Posterior vena cava (tissue), 2 donors: ENCODE data around the gene PLCL2. TPM values are rescaled to one million over a fixed set of nuclear protein-coding genes. Genes with fewer than 3 reads are reported as not detected.

Source experiments
- DNase-seq: peaks from one replicate; pipeline ENCODE4 v3.0.0-alpha.2; 2020; ENCODE audit warnings: low spot score
- intact Hi-C, 2 donors: fragments of 100-400 bp; cut with DNase I; formaldehyde crosslinking; loops; one replicate each; pipeline versions ENCODE4 v1.14.1 to v1.14.2; 2022 to 2023
- total RNA-seq, 2 donors: library from RNA; stranded (reverse); fragmentation: NEBNext Ultra II Directional; extraction: Animal tissue kit (Norgen Biotek cat#: 25700); gene quantifications; one replicate each; pipeline ENCODE4 v1.2.1, GENCODE V29; 2021
- donor health status: DM: yes; HTN: yes; CAD: no.
- donor health status: DM: yes; HTN: yes; CAD: no.

The PLCL2 gene
- total RNA-seq, 2 donors from 2014 or later, result 11.9 TPM

DNA sequence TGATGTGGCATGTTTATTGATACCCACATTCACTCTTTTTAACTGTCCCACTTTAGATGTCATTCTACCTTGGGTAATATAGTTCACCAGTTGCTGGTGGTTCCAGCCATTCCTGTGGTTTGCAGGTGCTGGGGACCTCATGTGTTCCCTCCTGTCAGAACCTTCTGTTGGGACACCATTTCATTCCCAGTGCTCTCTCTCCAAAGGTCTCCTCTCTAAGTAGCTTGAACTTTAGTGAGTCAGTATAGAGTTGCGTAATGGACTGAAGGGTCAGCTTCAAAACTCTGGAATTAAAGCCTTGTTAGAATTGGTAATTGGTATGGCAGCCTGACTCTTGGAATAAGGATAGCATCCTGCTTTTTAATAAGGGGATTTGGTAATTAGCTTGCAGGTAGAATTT lies 108.5 kb downstream of the PLCL2 start:
- DNase-seq, result no peak
- intact Hi-C loops, result no loop called here

DNA sequence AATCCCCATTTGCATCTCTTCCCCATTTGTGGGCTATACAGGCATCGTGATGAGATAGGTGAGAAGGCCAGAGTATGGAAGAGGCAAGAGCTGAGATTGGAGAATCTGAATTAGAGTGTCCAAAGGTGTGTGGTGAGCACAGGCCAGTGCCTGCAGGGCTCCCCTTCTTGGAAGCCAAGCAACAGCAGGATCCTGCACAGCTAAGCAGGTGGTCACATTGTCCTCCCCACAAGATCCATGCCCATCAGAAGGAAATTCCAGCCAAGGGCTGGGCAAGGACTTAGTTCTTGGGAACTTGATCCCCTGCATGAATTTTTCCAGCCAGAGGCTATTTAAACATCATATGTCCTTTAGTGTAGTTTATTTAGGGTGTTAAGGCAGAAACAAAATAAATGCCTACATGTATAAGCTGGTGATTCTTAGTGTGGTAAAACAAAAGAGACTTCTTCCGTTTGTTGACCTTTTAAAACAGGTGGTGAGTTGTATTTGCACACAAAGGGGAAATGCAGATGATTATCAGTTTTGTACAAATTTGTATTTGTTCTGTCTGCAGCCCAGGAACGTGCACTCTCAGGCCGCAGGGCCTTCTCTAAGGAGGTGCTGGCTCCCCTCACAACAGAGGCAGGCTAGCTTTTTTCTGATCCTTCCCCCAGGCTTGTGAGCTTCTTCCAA lies 110.2 kb downstream of the PLCL2 start:
- no peak for DNase-seq
- intact Hi-C loops, result no loop called here

DNA sequence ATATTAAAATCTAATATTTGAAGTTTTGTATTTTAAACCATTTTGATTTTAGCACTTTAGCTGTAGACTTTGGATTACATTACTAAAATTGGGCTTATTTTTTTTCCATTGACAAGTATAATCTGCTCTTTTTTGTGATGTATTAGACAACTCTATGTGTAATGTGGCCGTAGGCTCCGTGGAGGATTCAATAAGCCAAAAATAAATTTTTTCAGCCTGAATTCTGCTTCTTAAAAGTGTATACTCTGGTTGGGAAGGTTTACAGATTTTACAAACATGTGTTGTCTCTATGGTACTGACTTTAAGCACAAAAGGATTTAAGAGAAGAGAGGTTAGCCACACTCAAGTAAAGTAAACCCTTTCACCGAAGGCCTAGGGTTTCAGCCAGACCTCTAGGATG lies 110.8 kb downstream of the PLCL2 start:
- intact Hi-C loops, result no loop called here
- DNase-seq, result no peak

DNA sequence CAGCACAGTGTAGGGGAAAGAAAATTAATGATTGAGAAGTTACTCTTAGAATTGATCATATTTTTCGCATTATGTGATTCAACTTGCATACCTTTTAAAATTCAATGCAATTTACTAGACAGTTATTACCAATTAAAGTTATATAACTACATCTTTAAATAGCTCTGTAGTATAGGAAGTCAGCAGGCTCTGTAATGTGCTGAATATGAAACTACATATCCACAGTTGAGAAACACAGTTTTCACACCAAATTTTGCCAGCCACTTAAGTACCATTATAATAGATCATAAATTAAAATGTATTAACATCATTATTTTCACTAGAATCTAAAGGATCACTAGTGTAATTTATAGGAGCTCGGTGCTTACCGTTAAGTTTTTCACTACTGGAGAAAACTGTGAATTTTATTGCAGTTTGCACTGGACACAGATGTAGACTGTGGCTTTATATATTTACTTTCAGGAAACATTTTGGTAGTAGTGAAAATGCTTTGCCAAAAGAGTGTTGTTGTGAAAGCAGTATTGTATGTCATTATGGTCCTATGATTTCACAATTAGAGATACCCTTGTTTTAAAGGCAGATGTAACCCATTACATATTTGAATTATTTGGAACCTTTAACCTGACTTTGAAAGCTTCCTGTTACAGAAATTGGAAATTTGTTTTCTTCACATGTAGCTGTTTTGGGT lies 113.6 kb downstream of the PLCL2 start:
- no peak for DNase-seq
- intact Hi-C loops, result no loop called here

DNA sequence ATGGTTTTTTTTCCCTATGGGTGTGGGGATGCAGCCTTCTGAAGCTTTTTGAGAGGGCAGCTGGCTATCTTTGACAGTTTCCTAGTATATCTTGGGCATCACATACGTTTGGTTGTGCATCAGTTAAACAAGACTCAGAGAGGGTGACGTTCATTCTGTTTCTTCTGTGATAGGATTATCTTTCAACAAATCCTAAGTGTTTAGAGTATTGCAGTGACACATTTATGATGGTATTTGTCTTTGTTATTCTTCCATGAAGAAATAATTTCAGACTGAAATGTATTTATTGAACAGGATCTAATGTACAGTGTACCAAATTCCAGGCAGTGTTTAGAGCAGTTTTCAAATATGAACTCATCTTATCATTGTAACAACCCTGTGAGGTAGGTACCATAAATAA lies 114.4 kb downstream of the PLCL2 start:
- intact Hi-C loops, result no loop called here
- no peak for DNase-seq

DNA sequence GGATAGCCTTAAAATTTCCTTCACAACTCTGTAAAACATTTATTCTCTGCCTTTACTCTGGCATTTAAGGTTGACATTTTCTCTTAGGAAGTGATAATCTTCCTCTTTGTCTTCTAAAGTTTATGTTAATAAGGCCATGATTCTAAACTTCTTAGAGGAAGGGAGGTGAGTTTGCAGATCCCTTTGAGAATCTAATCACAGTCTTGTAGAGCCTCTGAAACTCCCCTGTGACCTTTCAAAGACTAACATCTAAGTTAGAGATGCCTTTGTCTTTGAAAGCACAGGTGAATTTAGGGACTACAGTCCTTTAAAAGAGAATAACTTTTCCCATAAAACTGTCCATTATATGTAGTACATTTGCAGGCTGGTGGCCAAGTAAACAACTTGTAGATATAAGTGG lies 115.1 kb downstream of the PLCL2 start:
- intact Hi-C loops, result no loop called here
- DNase-seq, result no peak

DNA sequence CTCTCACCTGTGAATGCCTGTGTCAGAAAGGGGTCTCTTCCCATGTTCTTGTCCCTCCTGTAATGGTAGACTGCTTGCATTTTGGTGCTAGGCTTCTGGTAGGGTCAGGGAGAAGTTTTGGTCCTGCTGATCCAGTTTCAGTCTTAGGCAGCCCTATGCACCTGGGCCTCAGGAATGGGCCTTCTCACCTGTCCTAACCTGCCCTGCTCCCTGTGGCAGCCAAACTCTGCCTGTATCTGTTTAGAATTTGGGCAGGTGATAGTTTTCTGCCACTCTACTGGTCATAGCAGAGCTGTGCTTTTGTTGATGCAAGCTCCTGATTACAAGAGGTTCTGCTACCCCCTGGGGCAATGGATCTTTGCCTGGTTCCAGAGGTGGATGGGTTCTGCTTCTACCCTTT lies 118.7 kb downstream of the PLCL2 start:
- DNase-seq, result no peak
- intact Hi-C loops, result no loop called here

DNA sequence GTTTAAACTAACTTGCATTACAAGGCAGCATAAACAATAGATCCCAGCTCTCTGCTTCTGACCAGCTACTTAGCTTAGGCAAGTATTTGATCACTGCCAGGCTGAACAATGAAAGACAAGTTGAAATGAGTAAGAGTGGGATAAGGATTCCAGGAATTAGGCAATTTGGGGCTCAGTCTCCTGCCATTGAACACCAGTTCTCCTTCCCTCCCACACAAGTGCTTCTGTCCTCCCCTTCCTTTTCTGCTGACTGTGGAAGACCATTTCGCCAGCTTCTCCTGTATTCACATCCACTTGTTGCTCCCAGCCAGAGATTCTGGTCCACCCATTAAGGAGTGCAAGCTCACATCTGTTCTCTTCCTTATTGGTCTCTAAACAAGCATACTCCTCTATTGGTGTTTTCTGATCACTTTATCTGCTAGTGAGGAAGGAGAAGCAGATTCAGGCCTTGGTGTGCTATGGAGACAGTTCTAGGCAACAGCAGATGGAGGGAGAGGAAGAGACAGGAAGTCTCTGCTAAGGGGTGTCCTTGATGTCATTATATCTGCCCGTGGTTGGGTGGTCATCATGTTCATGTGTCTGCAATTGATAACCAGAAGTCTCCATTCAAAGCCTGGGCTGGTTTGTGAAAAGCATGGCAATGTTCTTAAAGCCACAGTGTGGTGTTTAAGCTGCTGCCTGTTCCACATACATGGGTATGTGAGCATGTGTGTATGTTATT lies 121.5 kb downstream of the PLCL2 start:
- intact Hi-C loops, result no loop called here
- DNase-seq, result no peak

DNA sequence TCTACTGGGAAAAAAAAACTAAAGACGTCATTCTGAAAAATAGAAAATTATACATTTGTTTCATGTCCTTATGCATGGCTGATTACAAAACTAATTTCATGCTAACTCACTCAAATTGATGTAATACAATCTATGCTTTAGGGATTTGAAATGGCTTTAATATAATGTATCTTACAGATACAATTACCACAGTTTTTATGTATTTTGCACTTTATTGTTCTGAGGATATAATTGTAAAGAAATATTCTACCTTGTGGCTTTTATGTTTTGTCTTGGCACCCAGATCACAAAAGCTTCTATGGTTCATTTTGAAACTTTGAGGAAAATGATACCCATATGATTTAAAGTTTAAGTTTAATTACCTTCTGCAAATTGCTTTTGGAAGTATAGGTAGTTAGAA lies 122.5 kb downstream of the PLCL2 start:
- intact Hi-C loops, result no loop called here
- DNase-seq, result no peak

DNA sequence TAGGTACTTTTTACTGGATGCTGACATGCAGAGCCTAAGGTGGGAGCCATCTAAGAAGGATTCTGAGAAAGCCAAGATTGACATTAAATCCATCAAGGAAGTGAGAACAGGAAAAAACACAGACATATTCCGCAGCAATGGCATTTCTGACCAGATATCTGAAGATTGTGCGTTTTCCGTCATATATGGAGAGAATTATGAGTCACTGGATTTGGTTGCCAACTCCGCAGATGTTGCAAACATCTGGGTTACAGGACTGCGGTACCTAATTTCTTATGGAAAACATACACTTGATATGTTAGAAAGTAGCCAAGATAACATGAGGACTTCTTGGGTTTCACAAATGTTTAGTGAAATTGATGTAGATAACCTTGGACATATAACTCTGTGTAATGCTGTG lies 125.1 kb downstream of the PLCL2 start:
- intact Hi-C loops, result no loop called here
- no peak for DNase-seq

DNA sequence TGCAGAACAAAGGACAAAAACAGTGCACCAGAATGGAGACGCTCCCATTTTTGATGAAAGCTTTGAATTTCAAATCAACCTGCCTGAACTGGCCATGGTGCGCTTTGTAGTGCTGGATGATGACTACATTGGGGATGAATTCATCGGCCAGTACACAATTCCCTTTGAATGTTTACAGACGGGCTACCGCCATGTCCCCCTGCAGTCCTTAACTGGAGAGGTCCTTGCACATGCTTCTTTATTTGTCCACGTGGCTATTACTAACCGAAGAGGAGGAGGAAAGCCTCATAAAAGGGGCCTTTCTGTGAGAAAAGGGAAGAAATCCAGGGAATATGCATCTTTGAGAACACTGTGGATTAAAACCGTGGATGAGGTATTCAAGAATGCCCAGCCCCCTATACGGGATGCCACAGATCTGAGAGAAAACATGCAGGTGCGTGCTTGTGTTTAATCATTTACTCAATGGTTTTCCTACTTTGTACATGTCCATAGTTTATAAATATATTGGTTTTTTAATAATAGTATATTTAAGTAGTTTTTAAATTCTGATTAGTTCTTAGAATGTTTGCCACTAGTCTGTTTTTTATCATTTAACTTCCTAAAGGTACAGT lies 127.1 kb downstream of the PLCL2 start:
- DNase-seq, result no peak
- intact Hi-C loops, result no loop called here

DNA sequence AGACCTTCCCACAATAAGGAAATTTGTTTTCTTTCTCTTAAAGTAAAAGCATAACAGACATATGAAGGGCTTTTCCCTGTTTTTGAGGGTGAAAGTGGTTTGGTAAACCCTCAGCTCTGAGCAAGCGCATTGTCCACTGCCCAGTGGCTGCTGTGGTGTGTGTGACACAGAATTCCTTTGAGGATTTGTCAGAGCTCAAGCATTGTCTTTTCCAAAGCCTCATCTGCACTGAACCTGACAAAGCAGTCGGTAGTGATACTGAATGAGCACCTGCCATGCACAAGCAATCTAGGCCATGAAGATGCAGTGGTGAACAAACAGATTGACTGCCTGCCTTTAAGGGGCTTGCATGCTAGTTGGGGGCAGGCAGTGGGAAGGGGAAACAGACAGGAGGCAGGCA lies 128.3 kb downstream of the PLCL2 start:
- intact Hi-C loops, result no loop called here
- no peak for DNase-seq

DNA sequence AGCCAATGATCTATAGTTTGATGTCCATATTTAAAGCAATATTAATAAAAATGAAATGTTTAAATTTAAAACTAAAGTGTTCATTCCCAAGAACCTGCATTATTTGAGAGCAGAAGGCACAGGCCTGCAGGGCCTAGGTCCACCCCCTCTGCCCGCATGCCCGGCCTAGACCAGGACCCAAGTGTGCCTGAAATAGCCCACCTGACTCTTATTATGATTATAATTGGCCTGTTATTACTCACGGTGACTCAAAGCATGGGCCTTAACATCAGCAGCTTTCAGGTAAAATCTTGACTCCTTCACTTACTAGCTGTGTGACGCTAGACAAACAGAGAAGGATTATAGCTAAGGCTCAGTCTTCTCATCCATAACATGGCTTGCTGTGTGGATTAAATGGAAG lies 128.8 kb downstream of the PLCL2 start:
- intact Hi-C loops, result no loop called here
- DNase-seq, result no peak

DNA sequence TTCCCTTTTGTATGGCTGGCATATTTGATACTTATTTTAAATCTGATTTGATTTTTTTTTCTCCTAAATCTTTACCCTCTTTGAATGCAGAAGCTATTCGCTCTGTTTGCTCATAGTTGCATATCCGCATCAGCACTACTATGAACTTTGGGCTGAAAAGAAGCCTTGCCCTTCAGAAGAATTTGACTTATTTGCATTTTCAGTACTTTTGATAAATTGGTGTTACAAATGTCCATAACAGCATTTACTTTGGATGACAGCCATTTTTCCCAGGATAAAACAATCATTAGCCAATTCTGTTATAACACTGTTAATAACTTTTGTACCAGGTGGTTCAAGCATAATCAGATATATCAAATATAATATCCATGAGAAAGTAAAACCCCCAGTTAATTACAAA lies 129.5 kb downstream of the PLCL2 start:
- intact Hi-C loops, result no loop called here

DNA sequence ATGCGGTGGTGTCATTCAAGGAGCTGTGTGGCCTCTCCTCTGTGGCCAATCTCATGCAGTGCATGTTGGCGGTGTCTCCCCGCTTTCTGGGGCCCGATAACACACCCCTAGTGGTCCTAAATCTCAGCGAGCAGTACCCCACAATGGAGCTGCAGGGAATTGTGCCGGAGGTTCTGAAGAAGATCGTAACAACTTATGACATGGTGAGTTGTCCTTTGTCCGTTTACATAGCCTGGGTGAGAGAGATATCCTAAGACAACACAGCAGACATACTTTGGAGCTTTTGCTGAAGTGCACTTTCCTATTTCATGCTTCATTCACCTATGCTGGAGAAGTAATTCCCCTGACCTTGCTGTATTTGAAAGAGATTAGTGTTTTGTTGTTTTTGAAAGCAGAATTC lies 130.0 kb downstream of the PLCL2 start:
- intact Hi-C loops, result no loop called here
- DNase-seq, result no peak

More for the DNA sequence above, 129.5 kb downstream of the PLCL2 start:
- no peak for DNase-seq

DNA sequence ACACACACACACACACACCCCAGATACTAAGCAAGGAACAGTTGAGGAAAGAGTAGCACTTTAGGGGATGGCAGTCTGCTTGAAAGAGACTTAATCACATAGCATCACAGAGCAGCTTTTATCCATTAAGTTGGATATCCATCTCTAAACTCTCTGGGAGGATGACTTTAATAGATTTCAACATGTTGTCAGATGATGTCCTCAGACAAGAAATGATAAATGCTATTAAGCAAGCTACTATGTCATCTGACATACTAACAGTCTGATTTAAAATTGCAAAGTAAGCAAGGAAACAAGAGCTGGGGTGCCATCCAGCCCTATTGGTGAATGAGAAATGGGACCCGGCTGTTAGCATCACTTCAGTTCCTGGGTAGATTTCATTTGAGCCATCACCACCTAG lies 136.9 kb downstream of the PLCL2 start:
- no peak for DNase-seq
- intact Hi-C loops, result no loop called here

DNA sequence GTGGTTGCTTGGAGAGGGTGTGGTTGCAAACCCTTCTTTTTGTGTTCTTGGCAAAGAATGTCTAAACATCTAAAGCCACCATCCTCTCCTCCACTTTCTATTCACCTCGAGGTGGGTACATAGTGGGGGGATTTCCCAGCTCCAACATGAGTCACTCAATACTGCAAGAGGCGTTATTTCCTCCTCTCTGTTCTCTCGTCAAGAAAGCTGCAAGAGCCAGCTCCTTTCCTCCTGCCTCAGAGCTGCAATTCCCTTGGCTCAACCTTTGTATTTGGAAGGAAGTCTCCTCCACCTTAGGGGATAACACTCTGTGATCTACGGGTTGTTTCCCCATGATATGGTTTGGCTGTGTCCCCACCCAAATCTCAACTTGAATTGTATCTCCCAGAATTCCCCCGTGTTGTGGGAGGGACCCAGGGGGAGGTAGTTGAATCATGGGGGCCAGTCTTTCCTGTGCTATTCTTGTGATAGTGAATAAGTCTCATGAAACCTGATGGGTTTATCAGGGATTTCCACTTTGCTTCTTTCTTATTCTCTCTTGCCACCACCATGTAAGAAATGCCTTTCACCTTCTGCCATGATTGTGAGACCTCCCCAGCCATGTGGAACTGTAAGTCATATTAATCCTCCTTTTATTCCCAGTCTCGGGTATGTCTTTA lies 138.4 kb downstream of the PLCL2 start:
- intact Hi-C loops, result no loop called here
- no peak for DNase-seq

DNA sequence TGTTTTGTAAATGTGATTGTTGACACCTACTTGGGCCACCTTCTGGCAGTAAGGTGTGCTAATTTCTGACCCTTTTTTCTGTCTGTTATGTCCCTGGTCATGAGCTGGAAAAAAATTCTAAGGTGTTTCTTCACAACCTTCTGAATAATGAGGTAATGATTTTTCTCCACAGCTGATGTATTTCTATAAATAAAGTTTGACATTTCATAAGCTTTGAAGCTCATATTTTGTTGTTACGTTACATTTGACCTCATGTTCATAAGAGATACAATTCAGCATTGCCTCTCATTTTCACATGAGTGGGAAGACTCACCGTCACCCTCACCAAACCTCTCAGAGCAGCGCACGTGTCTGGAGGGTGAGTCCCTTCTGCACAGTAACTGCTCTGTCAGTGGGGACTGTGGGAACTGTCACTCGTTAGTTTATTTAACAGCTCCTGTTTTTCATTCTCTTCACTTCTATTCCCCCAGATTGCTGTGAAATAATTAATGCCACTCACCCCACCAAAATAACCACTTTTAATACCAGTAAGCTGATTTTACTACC lies 140.9 kb downstream of the PLCL2 start:
- DNase-seq, result no peak
- intact Hi-C loops, result no loop called here

DNA sequence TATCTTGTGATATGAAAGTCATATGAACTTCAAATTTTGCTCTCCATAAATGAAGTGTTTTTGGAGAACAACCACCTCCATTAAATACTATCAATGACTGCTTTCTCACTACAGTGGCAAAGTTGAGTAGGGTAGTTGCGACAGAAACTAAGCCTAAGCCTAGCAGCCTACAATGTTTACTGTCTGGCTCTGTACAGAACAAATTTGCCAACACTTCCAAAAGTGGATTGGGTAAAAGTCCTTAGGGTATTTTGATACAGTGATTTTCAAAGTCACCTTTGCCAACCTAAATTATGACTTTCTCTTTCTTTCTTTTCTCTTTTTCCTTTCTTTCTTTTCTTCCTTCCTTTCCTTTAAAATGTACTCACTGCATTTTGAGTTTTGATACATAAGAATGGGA lies 142.6 kb downstream of the PLCL2 start:
- intact Hi-C loops, result no loop called here
- DNase-seq, result no peak

DNA sequence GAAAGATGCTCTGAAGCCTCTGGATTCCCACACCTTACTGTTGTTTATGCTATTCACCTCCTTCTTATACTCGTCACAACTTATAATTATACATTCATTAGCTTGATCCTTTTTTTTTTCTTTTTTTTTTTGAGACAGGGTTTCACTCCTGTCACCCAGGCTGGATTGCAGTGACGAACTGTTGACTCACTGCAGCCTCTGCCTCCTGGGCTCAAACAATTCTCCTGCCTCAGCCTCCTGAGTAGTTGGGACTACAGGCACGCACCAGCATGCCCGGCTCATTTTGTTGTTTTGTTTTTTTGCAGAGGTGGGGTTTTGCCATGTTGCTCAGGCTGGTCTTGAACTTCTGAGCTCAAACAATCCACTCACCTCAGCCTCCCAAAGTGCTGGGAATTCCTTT lies 143.6 kb downstream of the PLCL2 start:
- DNase-seq, result no peak
- intact Hi-C loops, result no loop called here
